SU-DHL-6 (cell line): ENCODE results near the gene HLA-DPB1.

Source experiments
- EZH2phosphoT487 ChIP-seq: fragments of 200-600 bp; sonication (generic), shearing (Covaris generic); conservative IDR thresholded peaks from 2 replicates; pipeline ENCODE4 v1.6.1; 2018; ENCODE audit warnings: mild to moderate bottlenecking, antibody characterized with exemption, low read length, moderate library complexity, mixed read lengths
- TF ChIP-seq, protein P1 (sequence below): fragments of 200-600 bp; sonication (generic); IDR thresholded peaks from one replicate; pipeline ENCODE4 v1.5.1; 2017; ENCODE audit warnings: antibody characterized with exemption, mild to moderate bottlenecking, low read length, moderate library complexity; ENCODE audit not compliant: insufficient read depth, poor library complexity, severe bottlenecking

DNA sequence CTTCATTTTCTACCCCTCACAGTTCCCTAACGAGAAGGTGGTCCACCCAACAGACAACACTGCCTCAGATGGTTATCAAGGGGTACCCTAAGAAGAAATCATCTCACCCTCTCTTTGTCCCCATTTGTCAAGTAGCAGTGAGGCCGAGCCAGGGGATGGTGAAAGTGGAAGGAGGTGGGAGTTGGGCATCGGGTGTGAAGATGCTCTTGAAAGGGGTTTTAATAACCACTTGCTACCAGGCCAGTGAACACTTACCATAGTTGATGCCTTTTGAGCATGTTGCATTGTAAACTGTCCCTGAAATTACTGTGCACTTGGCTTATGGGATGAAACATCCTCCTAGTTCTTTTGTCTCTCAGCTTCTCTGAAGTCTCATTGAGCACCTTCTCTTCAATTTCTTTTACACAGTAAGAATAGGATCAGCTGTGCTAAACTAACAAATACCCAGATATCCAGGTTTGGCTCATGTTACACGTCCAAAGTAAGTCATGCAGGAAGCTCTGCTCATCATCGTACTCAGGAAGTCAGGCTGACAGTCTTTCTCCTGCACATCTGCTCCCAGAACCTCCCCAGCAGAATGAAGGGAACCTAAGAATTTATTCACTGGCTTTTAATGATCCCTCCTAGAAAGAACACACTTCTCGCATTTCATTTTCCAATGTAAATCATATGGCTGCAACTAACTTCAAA is 13.3 kb downstream of the HLA-DPB1 start:
- TF ChIP-seq, protein P1, sequence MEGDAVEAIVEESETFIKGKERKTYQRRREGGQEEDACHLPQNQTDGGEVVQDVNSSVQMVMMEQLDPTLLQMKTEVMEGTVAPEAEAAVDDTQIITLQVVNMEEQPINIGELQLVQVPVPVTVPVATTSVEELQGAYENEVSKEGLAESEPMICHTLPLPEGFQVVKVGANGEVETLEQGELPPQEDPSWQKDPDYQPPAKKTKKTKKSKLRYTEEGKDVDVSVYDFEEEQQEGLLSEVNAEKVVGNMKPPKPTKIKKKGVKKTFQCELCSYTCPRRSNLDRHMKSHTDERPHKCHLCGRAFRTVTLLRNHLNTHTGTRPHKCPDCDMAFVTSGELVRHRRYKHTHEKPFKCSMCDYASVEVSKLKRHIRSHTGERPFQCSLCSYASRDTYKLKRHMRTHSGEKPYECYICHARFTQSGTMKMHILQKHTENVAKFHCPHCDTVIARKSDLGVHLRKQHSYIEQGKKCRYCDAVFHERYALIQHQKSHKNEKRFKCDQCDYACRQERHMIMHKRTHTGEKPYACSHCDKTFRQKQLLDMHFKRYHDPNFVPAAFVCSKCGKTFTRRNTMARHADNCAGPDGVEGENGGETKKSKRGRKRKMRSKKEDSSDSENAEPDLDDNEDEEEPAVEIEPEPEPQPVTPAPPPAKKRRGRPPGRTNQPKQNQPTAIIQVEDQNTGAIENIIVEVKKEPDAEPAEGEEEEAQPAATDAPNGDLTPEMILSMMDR = no peak
- no peak for TF ChIP-seq EZH2phosphoT487
